Fibroblast of mammary gland (primary cell): ENCODE measurements around the gene RAMAC.

Experiments used
- DNase-seq: peaks from one replicate; pipeline ENCODE4 v3.0.0-alpha.2; 2010; ENCODE audit warnings: low read depth
- H3K4me3 ChIP-seq: 2 replicates; pipeline ENCODE4 v1.5.1; 2011; ENCODE audit warnings: low read depth, mild to moderate bottlenecking, low read length, moderate library complexity; ENCODE audit not compliant: control insufficient read depth
- TF ChIP-seq, protein P1 (sequence below): conservative IDR thresholded peaks from 2 replicates; pipeline ENCODE4 v1.5.1; 2011; ENCODE audit warnings: low read depth, low read length, inconsistent platforms; ENCODE audit not compliant: control insufficient read depth, insufficient read depth

RAMAC gene

DNA sequence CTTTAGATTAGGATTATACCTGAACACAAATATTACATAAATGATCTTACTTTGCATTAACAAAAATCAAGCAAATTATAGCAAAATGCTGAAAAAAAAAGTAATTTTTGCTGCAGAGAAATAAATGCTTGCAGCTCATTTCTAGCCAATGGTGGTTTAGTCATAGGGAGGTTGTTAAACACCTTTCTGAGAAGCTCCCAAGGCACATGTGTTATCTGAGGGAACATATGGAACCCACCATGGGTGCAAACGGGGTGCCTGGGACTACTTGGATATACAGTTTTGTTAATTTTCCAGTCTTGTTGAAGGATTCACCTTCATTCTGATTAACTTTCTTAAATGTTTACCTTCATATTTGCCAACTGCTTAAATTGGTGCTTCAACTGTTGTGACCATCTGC is 8.9 kb upstream of the RAMAC start:
- no peak overlapping the region for H3K4me3 ChIP-seq
- no peak for DNase-seq
- TF ChIP-seq, protein P1, sequence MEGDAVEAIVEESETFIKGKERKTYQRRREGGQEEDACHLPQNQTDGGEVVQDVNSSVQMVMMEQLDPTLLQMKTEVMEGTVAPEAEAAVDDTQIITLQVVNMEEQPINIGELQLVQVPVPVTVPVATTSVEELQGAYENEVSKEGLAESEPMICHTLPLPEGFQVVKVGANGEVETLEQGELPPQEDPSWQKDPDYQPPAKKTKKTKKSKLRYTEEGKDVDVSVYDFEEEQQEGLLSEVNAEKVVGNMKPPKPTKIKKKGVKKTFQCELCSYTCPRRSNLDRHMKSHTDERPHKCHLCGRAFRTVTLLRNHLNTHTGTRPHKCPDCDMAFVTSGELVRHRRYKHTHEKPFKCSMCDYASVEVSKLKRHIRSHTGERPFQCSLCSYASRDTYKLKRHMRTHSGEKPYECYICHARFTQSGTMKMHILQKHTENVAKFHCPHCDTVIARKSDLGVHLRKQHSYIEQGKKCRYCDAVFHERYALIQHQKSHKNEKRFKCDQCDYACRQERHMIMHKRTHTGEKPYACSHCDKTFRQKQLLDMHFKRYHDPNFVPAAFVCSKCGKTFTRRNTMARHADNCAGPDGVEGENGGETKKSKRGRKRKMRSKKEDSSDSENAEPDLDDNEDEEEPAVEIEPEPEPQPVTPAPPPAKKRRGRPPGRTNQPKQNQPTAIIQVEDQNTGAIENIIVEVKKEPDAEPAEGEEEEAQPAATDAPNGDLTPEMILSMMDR, result no peak

DNA sequence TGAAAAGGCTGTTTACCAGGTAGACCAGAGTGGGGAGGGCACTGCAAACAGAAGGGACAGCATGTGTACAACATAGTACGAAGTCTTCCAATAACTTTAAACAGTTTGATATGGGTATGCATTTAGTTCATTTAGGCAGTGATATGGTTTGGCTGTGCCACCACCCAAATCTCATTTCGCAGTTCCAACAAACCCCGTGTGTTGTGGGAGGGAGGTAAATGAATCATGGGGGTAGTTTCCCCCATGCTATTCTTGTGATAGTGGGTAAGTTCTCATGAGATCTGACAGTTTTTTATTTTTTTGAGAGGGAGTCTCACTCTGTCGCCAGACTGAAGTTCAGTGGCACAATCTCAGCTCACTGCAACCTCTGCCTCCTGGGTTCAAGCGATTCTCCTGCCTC is 7.6 kb upstream of the RAMAC start:
- DNase-seq, result no peak
- TF ChIP-seq, protein P1, result no peak
- H3K4me3 ChIP-seq, result no peak overlapping the region

DNA sequence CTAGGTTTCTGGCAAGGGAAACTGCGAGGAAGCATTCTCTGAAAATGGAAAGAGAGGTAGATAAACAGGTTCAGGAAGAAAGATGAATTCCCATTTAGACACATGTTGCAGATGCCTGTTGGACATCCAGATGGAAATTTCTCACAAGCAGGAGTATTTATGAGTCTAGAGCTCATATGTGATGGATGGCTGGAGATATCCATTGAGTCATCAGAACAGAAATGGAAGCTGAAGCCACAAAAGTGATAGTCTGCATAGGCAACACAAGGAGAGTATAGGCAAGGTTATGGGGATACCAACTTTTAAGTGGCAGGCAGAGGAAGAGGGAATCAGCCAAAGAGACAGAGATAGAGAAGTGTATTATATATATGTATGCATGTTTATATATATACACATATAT is 6.3 kb upstream of the RAMAC start:
- H3K4me3 ChIP-seq, result no peak overlapping the region
- no peak for DNase-seq
- TF ChIP-seq, protein P1, result no peak

DNA sequence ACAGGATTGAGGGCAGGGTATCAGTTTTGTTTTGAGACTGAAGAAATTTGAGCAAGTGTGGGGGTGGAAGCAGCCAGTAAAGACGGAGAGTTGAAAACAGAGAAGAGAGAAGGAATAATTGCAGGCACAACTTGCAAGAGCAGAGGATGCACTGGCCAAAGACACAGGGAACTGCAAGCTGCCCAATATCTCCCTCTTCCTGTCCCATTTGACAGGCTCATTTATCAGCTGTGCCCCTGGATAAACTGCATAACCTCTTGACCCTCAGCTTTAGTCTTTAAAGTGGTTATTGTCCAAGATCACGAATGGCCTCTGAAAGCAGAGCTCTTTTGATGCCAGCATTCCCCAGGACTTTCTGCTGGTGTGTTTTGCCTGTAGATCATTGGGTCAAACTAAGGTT is 5.0 kb upstream of the RAMAC start:
- TF ChIP-seq, protein P1, result no peak
- DNase-seq, result no peak
- no peak overlapping the region for H3K4me3 ChIP-seq

DNA sequence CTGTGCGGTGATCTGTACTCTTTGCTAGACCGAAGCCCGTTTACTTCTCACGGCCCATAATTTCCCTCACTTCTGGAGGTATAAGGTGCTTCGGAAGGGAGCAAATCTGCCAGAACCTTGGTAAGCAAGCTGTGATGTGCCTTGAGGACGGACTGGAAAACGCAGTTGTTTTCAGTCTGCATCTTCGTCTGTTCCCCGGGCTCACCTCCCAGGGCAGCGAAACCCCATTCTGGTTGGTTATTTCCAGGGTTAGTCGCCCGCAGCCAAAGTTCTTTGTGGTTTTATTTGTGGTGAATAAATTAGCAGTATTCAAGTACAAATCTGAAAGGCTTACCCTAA is 401 bp downstream of the RAMAC start:
- peak overlapping the region; percentile 82 for H3K4me3 ChIP-seq
- peak; percentile 16 for DNase-seq
- TF ChIP-seq, protein P1, result no peak

DNA sequence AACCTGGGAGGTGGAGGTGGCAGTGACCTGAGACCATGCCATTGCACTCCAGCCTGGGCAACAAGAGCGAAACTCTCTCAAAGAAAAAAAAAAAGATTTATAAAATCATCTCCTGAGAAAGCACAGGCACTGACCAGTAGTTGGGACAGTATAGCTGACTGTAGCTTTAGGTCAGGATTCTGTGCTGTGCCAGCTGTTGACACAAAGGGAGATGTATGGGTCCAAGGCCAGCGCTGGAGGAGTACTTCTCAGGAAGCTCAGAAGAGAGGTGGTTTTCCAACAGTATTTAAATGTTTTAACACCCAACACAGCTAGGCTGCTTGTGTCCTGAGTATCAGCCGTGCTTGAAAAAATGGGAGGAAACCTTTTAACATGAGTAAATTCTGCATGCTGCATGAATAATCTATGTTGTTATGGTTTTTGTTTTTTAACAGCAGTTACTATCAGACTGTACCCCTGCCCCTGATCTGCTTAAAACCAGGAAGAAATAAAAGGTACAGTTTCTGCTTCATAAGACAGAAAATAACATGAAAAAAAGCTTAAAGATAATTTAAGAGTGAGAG is 6.5 kb downstream of the RAMAC start:
- H3K4me3 ChIP-seq, result no peak overlapping the region
- DNase-seq, result no peak
- TF ChIP-seq, protein P1, result no peak

DNA sequence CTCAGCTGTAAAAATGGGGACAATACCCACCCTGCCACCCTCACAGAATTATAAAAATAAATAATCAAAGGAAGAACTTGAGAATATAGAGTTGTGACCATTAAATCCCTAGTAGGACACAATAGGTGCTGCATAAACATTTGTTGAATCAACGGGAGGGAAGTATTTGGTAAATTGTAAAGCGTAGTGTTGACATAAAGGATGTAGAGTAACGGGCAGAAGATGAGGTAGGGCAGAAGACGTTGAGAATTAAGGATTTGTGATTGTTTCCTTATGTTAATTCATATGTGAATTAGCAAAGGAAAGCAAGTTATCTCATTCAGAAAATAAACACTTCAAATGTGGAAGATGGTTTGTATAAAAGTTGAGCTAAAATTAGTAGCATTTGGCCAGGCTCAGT is 7.1 kb downstream of the RAMAC start:
- no peak overlapping the region for H3K4me3 ChIP-seq
- DNase-seq, result no peak
- TF ChIP-seq, protein P1, result no peak
